GM12801 (cell line): Measurements from ENCODE around the gene MYBPC1.

Experiments
- TF ChIP-seq, protein P1 (sequence below): IDR thresholded peaks from one replicate; pipeline ENCODE4 v1.5.1; 2011; ENCODE audit warnings: control low read depth; ENCODE audit not compliant: insufficient read length; ENCODE audit errors: extremely low read depth

MYBPC1 gene

DNA sequence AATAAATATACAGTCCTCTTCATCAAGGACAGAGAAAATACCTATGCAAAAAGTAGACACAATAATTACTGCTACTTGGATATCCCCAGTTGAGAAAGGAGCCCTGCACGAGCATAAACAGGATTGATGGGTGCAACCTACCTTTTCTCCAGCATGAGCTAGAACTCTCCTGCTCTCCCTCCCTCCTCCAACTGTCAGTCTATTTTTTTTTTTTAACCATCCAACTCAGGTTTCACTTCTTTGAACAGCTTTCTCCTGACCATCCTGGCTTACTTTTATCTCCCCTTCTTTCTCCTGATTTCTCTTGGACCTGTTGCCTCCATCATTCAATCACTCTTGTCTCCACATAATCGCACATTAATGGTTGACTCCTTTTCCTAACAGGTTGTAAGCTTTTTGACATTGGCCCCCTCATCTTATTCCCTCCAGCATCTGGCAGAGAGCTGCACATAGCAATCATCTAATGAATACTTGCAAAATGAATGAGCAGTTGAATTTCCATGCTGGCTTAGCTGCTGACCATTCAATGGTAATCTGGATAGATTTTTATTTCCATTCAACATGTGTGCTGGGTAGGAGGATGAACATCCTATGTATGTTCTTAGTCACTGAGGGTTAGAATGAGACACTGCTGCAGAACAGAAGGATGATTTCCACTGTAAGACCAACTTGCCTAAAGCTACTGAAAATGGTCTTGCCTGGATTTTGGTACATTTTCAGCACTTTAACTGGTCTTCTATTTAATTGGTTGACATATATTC is 24.4 kb downstream of the MYBPC1 start:
- TF ChIP-seq, protein P1, sequence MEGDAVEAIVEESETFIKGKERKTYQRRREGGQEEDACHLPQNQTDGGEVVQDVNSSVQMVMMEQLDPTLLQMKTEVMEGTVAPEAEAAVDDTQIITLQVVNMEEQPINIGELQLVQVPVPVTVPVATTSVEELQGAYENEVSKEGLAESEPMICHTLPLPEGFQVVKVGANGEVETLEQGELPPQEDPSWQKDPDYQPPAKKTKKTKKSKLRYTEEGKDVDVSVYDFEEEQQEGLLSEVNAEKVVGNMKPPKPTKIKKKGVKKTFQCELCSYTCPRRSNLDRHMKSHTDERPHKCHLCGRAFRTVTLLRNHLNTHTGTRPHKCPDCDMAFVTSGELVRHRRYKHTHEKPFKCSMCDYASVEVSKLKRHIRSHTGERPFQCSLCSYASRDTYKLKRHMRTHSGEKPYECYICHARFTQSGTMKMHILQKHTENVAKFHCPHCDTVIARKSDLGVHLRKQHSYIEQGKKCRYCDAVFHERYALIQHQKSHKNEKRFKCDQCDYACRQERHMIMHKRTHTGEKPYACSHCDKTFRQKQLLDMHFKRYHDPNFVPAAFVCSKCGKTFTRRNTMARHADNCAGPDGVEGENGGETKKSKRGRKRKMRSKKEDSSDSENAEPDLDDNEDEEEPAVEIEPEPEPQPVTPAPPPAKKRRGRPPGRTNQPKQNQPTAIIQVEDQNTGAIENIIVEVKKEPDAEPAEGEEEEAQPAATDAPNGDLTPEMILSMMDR = no peak

DNA sequence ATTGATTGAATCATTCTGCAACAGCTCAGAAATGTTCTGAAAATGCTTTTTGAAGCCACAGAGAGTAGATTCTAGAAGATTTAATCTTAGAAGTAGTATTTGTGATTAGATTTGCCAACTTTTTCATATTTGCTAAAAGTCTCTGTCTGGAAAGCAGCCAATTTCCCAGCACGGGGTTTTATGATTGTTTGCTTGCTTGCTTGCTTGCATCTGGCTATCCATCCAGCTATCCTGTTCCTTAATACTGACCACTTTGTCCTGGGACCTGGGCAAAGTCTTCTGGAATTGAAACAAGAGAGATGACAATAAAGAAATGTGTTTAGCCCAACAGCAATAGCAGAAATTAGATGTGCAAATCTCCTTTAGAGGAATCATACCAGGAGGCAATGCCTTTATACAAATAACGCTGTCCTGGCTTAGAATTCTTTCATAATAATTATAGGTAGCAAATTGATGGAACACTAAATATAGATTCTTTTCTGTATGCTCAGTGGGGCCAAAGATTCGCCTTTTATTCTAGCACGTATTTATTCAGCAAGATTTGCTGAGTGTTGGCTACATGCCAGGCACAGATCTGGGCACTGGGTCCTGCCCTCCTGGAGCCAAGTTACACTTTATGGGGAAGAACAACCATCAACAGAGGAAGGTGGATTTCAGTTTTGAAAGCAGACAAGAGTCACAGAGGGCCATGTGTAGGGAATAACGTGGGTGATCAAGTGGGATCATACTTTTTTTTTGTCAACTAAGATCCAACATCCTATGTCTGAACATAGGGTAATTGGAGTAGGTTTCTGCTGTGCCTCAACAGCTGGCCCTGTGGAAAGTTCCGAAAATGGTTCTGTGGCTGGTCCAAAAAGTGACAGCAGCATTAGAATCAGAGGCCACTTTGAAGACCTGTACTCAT is 25.3 kb downstream of the MYBPC1 start:
- TF ChIP-seq, protein P1 = no peak

DNA sequence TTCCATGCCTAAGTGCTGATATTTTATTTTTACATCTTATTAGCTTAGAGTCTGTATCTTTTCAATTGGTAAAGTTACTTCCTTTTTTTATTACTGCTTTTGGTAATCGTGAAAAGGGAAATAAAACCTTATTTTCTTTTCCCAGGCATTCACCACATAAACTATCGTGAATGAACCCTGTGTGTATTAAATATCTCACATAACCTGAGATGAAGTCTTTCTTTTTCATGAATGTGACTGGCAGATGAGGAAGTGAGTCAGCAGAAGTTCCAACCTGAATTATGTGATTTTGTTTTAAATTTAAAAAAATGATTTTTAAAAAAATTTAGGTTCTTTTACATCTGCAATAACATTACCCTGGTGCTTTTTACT is 26.0 kb downstream of the MYBPC1 start:
- TF ChIP-seq, protein P1 = no peak

DNA sequence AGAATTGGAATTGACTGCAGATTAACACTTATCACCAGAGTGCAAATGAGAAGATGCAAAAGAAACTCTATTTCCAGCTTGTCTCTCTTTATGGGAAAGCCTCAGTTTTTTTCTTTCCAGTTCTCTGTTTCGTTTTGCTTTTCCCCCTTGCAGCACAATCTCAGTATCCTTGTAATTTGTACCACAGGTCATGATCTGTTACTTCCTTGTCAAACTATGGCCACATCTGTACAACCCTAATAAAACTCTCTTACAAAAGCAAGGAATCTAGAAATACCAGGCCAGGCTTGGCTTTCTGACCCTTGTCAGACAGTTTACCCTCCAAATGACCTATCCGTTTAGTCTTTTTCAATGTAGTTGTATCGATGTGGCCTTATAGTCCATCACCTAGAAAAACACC is 33.9 kb downstream of the MYBPC1 start:
- TF ChIP-seq, protein P1 = no peak

DNA sequence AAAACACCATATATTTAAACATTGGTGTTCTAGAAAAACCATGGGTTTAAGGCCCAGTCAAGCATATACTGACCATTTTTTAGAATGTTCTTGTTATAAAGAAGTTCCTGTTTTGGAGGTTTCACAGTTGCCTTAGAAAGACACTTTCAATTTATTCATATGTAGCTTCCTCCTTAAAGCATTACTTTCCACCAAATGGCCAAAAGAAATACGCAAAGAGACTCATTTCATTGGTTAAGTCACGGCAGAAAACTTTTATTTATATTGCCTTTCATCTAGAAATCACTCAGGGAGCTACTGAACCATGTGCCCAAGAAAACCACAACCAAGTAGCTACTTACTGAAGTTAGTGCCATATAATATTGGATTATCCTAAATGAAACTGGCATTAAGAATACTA is 40.0 kb downstream of the MYBPC1 start:
- TF ChIP-seq, protein P1 = no peak

DNA sequence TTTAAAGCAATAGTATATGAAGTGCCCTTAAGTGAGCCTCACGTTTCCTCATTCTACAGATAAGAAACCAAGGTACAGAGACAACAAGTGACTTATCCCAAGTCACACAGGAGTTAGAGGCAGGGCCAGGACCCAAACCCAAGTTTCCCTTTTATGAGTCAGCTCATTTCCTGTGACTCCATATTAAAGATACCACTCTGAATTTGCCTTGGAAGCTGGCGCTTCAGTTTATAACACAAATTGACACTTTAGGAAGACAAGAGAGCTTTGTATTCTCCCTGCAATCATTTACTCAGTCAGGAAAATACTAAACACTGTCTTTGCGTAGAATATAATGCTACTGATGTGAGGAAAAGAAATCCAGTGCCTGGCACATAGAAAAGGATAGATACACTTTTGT is 43.2 kb downstream of the MYBPC1 start:
- TF ChIP-seq, protein P1 = no peak
